HG03354 (cell line): Measurements from ENCODE around the gene DIAPH3.

Source experiments
- ATAC-seq: cut with Tn5 transposase; IDR thresholded peaks from one replicate; pipeline ENCODE4 v1.9.1; 2021; ENCODE audit warnings: mild to moderate bottlenecking; ENCODE audit not compliant: unreplicated experiment, poor library complexity, severe bottlenecking

DIAPH3 gene

GRCh38 chr13:59978862-59979261, 184.9 kb downstream of the DIAPH3 start:
- ATAC-seq, result no peak

DNA sequence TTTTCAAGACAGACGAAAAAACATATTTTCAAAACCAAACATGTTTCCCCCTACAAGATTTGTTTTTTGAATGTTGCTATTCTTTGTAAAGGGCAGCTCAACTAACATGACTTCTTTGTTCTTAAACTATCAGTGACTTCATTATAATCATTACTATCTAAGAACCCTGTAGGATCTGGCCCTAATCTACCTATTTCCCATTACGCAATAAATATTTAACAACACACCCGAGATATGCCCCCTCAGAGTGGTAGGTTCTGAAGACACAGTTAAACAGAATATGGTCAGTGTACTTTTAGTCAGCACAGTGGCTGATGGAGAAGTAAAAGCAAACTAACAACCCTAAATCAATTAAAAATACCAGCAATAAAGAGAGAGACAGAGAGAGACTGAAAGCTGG, 186.9 kb downstream of the DIAPH3 start:
- ATAC-seq, result no peak

- no peak for ATAC-seq
Measured at GRCh38 chr13:59975807-59976435, 187.8 kb downstream of the DIAPH3 start.

DNA sequence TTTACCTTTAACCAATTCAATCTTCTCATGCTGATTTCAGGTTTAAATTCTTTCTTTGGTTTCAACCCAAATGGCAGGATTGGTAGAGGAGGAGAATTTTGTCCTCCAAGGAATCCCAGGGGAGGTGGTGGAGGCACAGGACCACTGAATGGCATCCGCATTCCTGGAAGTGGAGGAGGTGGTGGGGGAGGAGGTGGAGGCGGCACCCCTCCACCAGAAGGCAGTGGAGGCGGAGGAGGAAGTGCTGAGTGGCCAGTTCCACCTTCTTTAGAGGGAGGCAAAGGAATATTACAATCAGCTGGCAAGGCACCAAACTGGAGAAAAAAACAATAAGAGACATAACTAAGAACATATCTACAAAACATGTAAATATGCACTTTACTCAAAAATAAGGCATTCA, 192.9 kb downstream of the DIAPH3 start:
- ATAC-seq, result no peak

DNA sequence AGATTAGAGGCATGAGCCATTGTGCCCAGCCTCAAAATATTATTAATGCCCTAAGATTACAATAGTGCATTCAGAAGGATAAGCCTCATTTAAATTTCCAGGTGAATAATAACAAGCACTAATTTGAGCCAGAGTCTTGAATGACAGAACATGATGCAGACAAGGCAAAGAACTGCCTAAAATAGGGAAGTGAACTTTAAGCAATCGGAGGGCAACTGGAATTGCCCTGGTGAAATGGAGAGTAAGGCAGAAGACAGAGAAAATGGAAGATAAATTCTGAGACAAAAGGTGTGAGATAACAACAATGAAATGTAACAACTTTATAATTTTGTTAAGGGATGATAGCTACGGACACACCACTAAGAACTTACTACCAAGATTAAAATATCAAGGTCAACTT, 199.9 kb downstream of the DIAPH3 start:
- no peak for ATAC-seq

- ATAC-seq, result no peak
Measured at GRCh38 chr13:59963383-59963782, 200.3 kb downstream of the DIAPH3 start.

GRCh38 chr13:59962343-59962742, 201.4 kb downstream of the DIAPH3 start:
- no peak for ATAC-seq

DNA sequence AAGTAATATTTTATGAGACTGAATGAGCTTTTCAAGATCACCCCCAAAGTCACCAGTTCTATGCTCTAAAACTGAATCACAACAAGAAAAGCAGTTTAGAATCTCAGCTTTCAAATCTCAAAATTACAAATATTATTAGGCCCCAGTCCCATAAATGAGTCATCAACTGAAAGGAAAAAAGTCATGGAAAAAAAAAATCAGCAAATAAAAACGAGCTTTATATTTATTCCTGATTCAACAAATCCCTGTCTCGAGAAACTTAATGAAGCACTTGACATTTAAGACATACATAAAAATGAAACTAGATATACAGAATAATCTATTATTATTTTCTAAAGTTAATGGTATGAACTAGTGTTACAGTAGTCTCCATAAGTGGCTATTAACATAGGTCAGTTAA, 203.0 kb downstream of the DIAPH3 start:
- ATAC-seq, result no peak

DNA sequence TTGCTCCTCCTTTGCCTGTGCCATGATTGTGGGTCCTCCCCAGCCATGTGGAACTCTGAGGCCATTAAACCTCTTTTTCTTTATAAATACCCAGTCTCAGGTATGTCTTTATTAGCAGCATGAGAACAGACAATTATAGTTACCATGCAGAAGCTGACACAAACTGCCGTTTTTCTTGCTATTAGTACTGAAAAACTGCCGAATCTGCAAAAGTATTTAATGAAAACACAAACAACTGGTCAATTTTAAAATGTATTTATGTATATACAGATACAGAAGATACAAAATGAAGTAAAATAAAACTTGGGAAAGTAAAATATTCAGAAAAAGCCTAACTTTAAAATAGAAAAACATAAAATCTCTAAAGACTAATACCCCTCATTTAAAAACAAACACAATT, 206.3 kb downstream of the DIAPH3 start:
- ATAC-seq, result no peak

DNA sequence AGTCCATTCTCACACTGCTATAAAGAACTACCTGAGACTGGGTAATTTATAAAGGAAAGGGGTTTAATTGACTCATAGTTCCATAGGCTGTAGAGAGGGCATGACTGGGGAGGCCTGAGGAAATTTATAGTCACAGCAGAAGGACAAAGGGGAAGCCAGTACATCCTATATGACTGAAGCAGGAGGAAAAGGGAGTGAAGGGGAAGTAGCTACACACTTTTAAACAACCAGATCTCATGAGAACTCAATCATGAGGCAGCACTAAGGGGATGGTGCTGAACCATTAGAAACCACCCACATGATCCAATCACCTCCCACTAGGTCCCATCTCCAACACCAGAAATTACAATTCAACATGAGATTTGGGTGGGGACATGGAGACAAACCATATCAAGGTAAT, 209.1 kb downstream of the DIAPH3 start:
- no peak for ATAC-seq

GRCh38 chr13:59951011-59951410, 212.7 kb downstream of the DIAPH3 start:
- no peak for ATAC-seq

DNA sequence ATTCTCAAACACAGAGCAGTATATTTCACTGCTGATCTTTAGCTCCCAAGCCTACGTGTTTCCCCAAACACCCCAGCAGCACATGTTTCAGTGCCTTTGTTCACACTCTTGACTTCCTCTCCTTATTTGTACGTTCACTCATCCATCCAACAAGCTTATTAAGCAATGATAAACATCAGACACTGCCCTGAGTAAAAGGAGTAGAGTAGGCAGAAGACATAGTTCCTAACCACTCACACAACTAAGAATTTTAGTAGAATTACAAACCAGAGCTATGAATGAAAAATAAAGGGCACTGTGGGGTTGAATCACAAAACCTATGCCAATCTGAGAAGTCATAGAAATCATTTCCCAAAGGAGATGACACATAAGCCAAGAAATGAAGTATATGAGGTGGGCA, 213.5 kb downstream of the DIAPH3 start:
- ATAC-seq, result no peak

- ATAC-seq, result no peak
Measured at GRCh38 chr13:59948686-59949085, 215.0 kb downstream of the DIAPH3 start.

- ATAC-seq, result no peak
Measured at GRCh38 chr13:59946944-59947343, 216.8 kb downstream of the DIAPH3 start.

- ATAC-seq, result no peak
Measured at GRCh38 chr13:59931621-59932020, 232.1 kb downstream of the DIAPH3 start.

GRCh38 chr13:59924256-59924655, 239.5 kb downstream of the DIAPH3 start:
- no peak for ATAC-seq

DNA sequence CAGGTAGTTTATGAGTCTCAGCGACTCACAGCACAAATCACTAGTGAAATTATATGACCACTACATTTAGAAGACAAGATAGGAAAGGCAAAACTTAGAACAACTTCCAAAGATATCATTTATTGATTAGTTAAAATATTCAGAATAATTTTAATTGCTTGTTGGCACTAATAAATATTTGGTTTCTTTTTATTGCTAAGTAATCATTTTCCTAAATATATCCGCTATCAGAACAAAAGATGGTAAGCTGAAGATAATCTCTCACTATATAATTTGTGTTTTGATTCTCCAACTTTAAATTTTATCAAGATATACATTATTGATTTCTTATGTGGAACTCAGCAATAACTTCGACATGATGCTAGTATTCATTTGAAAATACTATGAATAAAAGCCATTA, 248.5 kb downstream of the DIAPH3 start:
- ATAC-seq, result no peak

- no peak for ATAC-seq
Measured at GRCh38 chr13:59914556-59914955, 249.2 kb downstream of the DIAPH3 start.

GRCh38 chr13:59906413-59907049, 257.2 kb downstream of the DIAPH3 start:
- ATAC-seq, result no peak

DNA sequence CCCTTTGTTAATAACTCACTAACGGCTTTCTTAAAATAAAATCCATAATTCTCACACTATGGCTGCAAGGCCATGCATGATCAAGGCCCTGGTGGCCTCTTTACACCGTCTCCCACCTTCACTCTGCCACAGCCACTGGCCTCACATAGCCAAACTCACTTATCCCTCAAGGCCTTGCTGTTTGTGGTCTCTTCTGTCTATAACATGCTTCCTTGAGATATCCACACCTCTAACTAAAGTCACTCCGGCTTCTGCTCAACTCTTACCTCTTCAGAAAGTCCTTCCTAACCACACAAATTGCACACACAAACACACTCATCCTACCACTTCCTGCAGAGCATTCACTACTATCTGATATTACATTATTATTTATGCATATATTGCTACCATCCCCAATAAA, 262.5 kb downstream of the DIAPH3 start:
- no peak for ATAC-seq

DNA sequence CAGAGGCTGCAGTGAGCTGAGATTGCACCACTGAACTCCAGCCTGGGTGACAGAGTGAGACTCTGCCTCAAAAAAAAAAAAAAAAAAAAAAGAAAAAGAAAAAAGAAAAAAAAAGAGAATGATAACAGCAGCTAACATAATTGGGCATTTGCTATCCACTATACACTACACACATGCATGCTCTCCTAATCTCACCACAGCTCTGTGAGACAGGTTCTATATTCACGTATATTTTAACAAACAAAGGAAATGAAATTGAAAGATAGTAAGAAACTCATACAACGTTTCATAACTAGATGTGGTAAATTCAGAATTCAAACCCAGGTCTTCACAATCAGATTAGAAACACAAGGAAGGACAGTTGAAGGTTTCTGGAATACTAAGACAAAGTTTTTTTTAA, 265.7 kb downstream of the DIAPH3 start:
- ATAC-seq, result no peak

GRCh38 chr13:59893266-59893665, 270.5 kb downstream of the DIAPH3 start:
- no peak for ATAC-seq
